Urothelium cell line (cell line): ENCODE results near the gene YPEL3.
A peak's percentile ranks its signal among the peaks of the same experiment; 100 is the strongest.

ENCODE experiments used
- DNase-seq: peaks from one replicate; pipeline ENCODE4 v3.0.0; 2011; ENCODE audit warnings: low spot score, mixed read lengths
- FAIRE-seq: peaks from 2 replicates; lab custom pipeline; 2011; peaks lifted over from hg19 to GRCh38; lab: Jason Lieb, UNC

The YPEL3 gene

DNA sequence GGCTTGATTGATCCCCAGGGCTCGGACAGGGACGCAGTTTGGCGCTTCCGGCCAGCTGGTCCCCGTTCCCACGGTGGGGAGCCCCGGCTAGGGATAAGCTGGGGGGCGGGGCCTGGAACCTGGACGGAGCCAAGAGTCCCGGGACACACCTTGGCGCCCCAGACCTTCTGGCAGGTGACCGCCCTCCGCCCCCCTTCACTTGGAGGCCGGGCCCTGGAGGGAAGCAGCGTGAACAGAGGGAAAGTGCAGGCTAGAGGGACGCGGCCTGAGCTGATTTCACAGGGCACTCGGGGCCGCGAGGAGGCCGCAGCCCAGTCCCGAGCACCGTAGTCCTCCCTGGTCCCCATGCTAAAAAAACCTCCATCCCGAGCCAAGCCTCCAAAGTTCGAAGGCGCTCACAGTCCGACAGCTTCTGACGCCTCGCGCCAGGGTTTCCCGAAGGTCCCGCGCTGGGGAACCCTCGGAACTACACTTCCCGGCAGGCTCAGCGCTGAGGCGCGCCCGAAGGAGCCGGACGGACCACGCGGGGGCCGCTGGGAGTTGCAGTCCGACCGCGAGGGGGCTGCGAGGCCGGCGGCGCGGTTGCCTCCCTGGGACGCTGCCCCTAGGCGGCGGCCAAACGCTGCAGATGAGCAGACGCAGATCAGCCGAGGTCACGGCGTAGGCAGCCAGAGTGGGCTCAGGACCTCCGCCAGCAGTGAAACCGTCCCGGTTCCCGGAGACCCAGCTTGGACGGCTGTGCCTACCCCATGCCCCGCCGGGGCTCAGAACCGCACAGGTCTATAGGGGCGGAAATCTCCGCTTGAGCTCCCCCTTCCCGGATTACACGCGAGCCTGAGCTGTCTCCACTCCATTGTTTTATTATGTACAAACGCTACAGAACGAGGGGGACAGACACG, 4.3 kb downstream of the YPEL3 start, which contains the start of gene TBX6:
TBX6 (minus strand) TSS at position 451 of the 899 bp plus-strand sequence. CDS start 731 bp downstream, outside the sequence.
- FAIRE-seq (no peak), DNase-seq (peak; percentile 88)

DNA sequence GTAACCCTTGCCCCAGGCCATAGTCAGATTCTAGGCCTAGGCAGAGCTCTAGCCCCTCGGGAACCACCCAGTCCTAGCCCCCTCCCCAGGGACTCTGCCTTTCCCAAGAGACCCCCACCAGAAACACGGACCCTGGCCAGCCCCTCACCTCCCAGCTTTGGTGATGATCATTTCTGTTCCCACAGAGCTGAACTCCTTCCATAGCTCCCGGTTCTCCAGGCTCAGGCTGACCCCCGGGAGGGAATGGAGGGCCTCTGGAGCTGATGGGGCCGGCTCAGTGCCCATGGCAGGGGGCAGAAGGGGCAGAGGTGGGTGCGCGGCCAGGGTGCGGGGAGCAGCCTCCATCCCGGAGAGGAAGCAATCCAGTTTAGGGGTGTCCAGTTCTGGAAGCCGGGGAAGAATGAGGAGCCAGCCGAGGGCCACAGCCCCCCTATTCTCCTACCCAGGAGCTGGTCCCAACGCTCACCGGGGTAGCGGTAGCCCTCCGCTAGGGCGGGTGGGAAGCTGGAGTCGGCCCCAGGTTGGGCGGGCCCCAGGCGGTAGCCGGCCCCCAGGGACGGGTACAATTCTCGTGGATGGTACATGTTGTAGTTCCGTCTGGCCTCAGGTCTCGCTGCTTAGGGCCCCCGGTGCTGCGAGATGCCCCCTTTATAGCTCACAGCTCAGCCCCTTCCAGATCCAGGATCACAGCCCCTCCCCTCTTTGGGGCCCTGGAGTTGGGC, 5.2 kb downstream of the YPEL3 start:
- no peak for DNase-seq
- no peak for FAIRE-seq

DNA sequence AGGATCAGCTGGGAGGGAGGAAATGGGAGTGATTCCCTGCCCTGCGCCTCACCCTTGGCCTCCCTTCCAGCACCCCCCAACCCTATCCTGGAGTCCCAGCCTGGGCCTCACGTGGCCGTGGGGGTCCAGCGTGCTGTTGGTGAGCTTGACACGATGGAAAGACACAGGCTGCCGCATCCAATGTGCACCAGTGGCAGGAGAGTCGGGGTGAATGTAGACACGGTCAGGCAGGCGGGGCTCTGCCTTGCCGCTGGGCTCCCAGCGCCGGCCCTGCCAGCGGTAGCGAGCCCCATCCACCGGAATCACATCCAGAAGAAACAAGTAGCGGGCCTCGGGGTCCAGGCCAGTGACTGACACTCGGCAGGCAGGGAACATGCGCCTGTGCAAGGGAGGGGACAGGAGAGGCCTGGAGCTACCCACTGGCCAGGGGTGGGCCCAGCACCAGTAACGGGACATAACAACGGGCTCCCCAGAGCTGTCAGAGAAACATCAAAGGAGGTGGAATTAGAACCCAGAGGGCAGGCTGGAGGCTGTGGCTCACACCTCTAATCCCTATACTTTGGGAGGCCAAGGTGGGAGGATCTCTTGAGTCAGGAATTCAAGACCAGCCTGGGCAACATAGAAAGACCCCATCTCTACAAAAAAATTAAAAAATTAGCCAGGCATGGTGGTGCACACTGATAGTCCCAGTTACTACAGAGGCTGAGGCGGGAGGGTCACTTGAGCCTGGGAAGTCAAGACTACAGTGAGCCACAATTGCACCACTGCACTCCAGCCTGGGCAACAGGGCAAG, 7.0 kb downstream of the YPEL3 start:
- DNase-seq (no peak), FAIRE-seq (no peak)

DNA sequence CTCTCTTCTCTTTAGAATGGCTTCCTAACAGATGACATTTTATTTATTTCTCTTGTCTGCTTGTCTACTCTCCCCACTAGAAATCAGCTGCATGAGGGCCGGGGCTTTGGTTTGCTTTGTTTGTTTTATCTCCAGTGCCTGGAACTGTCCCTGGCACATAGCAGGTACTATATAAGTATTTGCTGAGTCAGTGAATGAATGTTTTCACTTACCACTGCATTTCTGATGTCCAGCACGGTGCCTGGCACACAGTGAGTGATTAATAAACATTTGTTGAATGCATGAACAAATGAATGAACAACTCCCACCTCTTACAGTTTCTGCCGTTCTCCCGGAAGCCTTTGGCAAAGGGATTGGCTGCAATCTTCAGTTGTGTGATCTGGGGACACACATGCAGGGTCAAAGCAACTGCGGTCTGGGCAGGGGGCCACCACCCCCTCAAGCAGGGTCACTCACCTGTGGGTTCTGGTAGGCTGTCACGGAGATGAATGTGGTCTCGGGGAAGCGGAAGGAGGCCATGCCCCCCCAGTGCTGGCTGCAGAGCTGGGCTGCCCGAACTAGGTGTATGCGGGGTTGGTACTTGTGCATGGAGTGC, 7.7 kb downstream of the YPEL3 start:
- FAIRE-seq, result no peak
- no peak for DNase-seq

DNA sequence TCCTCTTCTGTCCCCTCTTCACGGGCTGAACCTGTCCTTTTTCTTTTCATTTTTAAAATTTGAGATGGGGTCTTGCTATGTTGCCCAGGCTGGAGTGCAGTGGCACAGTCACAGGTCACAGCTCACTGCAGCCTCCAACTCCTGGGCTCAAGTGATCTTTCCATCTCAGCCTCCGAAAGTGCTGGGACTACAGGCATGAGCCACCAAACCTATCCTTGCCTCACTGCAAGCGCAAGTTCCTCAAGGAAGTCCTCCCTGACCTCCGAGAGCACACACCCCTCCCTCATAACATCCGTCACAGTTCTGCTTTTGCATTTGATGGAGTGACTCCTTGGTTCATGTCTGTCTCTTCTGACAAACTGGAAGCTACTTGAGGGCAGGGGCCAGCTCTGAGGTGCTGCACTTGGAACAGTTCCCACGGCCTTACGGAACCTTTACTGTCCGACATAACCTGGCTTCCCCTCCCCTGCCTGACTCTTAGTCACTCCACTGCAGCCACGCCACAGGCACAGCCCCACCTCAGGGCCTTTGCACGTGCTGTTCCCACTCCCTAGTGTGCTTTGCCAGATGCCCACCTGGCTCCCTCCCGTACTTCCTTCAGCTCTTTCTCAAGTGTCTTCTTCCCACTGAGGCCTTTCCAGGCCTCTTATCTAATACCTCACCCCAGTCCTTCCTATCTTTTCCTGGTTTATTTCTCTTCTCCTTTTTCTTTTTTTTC, 8.7 kb downstream of the YPEL3 start:
- FAIRE-seq, result no peak
- no peak for DNase-seq

DNA sequence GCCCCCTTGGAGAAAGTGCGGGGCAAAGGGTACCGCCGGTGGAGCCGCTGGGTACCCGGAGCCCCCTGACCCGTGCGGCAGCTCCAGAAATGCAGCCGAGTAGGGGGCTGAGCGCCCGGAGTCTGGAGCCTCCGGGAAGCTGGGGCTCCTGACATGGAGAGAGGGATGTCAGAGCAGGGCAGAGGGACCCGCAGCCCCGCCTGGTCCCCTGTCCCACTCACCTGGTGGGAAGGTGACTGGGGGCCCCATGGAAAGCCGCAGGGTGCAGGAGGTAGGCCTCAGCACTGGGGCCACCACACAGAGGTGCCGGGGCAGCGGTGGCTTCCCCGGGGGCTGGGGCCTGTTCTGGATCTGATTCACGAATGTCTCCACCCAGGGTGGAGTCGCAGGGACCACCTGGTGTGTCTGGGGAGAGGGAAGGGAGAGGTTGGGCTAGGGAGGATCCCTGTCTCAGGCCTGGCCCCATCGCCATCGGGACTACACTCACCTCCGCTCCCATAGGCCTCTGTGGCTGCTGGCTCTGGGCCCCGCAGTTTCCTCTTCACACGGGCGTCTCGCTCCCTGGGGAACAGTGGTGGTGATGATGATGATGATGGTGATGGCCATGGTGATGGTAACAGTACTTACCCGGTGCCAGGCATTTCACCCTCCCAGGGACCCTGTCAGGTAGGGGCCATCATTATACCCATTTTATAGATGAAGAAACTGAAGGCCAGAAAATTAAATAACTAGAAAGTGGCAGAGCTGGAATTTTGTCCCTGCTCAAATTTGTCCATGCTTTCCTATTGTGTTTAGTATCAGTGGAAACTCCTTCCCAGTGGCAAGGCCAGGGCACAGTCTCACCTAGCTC, 9.5 kb downstream of the YPEL3 start:
- DNase-seq (no peak), FAIRE-seq (no peak)

DNA sequence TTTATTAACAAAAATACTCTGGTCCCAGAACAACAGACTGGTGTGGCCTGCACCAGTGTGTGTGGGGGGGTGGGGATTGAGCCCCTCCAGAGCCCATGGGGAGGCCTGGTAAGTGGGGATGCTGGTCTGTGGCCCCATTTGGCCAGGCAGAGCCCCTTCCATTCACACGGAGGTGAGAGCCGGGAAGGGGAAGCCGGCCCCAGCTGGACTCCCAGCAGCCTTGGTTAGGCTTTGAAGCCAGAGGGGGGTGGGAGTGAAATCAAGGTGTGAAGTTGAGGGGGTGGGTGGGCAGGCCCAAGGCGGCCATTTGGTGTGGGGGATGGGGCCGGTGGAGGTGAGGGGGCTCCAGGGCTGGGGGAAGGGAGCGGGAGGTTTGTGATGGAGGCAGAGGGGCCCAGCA, 10.2 kb downstream of the YPEL3 start:
- DNase-seq (no peak), FAIRE-seq (no peak)

DNA sequence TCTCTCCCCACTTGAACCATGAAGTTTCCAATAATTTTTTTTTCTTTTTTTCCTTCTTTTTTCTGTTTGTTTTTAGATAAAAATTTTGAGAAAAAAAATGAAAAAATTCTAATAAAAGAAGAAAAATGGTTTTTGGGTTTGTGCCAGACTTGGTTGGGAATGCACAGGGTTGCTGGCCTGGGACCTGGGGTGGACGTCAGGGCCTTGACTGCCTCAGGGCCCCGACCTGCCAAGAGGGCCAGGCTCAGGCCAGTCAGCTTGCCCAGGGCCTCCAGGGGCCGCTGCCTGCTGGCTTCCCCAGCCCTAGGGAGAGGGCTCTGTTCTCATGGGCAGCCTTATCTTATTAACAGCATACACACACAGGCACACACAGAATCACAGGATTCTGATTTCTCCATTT, 10.8 kb downstream of the YPEL3 start:
- FAIRE-seq (no peak), DNase-seq (no peak)

DNA sequence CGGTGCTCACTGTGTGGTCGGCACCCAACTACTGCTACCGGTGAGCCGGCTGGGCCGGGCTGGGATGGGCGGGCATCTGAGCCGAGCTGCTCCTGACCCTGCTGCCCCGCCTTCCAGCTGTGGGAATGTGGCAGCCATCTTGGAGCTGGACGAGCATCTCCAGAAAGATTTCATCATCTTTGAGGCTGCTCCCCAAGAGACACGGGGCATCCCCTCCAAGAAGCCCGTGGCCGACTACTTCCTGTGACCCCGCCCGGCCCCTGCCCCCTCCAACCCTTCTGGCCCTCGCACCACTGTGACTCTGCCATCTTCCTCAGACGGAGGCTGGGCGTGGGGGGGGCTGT, 11.2 kb downstream of the YPEL3 start:
- no peak for DNase-seq
- no peak for FAIRE-seq

DNA sequence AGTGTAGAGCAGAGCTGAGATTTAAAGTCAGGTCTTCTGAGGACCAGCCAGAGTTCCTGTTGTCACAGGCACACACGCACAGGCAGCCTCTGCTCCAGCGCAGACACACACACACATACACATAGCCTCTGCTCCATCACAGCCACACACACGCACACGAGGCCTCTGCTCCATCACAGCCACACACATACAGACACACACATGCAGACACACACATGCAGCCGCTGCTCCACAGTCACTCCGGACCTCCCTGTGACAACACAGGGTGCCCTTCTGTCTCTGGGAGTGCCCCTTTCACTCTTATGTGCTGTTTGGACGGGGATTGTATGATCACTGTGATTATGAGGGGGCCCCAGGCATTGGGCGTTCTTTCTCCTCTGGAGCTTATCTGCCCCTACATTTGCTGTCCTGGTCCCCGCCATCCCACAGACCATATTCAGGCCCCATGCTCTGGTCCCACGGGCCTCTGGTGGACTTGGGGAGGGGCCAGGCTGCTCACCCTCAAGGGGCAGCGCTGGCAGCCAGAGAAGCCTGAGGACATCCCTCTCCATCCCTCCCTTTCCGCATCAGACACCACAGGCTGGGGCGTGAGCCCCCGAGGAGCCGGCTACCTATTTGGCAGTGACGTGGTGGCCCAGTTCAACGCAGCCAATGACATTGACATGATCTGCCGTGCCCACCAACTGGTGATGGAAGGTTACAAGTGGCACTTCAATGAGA, 11.8 kb downstream of the YPEL3 start:
- FAIRE-seq (no peak), DNase-seq (no peak)

DNA sequence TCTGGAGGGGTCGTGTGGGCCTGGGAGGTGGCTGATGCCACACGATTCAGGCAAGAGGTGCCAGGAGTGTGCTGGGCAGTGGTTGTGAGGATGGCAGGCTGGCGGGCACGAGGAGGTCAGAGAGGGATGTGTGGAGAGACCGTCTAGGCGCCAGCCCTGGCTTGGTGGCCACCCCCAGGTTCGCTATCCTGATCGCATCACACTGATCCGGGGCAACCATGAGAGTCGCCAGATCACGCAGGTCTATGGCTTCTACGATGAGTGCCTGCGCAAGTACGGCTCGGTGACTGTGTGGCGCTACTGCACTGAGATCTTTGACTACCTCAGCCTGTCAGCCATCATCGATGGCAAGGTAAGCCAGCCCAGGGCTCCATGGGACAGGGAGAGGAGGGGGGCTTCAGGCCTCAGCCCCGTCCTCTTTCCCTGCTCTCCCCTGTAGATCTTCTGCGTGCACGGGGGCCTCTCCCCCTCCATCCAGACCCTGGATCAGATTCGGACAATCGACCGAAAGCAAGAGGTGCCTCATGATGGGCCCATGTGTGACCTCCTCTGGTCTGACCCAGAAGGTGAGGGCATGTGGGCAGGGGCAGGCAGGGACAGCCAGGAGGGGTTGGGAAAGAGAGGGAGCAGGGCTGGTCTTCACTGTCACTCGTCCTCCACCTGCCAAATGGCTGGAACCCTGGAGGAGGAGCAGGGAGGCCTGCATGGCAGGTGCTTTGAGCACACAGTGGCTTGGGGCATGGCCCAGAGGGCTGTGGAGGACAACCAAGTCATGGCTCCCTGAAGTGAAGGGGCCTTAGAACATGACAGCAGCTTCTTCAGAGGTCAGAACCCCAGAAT, 12.6 kb downstream of the YPEL3 start:
- DNase-seq (no peak), FAIRE-seq (no peak)

DNA sequence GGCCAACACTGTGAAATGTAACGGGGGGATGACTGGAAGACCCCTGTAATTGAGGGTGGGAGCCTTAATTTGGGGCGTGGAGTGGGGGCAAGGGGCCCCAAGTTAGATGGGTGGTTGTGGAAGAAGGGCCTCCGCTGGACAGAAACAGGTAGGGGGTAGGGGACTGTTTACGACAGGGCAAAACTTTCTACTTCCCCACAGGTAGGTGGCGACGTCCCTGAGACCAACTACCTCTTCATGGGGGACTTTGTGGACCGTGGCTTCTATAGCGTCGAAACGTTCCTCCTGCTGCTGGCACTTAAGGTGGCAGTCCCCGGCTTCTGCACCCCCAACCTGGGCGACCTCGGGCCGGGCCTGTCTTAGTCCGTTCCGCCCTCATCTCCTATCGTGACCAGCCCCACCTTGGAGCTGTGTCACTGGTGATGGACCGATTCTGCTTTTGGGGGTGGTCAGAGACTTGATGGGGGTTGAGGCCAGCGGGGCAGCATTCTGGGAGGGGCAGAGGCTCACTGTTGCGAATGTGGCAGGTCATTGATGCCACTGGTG, 13.4 kb downstream of the YPEL3 start:
- FAIRE-seq, result no peak
- no peak for DNase-seq

DNA sequence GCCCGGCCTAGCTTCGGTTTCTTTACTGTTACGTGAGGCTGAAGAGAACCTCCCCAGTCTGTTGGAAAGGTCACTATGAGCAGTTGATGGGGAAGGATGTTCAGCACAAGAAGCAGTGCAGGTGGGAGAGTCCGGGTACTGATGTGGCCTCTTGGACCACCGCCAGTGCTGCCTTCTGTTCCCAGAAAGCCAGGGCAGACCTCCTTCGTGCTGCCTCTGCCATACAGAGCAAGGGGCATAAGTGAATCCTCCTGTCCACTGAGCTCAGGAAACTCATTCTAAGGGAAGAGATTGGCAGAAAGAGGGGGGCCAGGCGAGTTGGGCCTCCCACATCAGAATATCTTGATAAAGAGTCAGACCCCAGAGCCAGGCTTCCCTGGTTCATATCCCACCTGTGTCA, 16.5 kb downstream of the YPEL3 start:
- DNase-seq (no peak), FAIRE-seq (no peak)

DNA sequence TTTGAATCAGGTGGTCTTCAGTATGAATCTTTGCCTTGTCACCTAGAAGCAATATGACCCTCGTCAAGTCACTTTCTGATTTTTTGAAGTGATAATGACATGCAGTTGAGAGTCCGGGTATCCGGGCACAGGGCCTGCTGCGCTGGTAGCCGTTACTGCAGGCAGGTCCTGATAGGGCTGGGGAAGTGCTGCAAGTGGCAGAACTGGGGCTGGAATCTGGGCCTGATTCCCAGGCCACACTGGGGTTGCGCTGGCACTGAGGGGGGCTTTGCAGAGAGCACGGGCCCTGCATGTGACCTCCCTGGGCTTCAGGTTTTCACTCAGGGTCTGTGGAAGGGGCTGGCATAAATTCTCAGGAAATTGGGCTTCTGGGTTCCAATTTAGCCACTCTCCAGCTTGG, 17.3 kb downstream of the YPEL3 start:
- FAIRE-seq (no peak), DNase-seq (no peak)

DNA sequence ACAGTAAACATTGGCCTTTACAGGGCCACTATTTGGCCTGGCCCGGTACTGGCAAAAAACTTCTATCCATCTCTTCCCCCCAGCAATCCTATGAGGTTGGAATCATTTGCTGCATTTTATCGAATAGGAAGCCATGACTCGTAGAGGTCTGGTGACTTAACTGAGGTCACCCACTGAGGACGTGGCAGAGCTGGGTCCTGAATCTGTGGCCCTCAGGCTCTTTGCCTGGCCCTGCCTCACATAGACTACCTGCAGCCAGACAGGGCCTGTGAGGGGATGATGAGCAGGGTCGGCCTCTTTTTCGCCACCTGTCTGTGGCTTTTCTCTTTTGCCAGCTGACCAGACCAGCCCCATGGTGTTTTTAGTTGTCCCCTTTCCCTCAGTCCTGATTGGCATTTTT, 18.4 kb downstream of the YPEL3 start:
- DNase-seq (no peak), FAIRE-seq (no peak)

DNA sequence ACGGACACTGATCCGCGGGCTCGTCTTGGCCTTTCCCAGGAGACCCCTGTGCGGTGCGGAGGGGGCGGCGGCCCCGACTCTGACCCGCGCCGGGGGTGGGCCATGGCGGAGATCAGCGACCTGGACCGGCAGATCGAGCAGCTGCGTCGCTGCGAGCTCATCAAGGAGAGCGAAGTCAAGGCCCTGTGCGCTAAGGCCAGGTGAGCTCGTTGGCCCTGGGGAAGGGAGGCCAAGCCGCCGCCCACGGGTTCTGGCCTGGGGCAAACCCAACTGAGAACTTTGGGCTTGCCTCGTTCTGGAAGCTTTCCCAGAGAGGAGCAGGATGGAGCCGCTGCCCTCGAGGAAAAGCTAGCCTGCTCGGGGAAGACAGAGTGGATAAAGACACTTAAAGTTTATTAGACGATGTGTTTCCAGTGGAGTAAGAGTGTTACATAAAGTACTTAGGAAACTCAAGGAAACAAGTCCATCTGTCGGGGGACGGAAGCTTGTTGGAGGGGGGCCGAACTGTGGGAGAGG, 19.7 kb downstream of the YPEL3 start:
- DNase-seq (no peak), FAIRE-seq (no peak)

DNA sequence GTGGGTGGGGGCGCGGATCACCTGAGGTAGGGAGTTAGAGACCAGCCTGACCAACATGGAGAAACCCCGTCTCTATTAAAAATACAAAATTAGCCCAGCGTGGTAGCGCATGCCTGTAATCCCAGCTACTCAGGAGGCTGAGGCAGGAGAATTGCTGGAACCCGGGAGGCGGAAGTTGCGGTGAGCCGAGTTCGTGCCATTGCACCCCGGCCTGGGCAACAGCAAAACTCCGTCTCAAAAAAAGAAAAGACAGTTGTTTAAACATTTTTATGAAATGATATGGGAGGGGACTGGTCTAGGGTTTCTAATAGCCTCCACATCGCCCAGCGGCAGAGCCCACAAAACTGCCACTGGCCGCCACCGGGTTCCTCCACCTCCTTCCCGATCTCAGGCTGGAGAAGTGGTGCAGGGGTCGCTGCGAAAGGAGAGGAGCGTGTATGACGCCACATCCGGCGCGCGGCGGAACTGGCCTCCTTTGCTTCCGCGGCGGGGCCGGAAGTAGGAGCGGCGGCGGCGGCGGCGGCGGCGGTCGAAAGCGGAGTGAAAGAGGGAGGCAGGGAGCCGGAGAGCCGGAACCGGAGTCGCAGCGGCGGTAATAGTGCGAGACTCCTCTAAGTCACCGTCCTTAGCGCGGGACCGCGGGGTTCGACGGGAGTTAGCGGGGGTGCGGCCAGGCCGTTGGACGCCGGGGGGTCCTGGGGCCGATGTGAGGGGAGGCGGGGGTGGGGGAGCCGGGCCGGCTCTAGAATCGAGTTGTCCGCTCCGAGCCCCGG, 20.3 kb downstream of the YPEL3 start, which contains the start of gene PPP4C:
PPP4C (plus strand) TSS at position 492 of the 773 bp plus-strand sequence. CDS start 384 bp downstream, outside the sequence.
- no peak for FAIRE-seq
- DNase-seq, result peak; percentile 92
